ENCODE results near the gene METTL25. TPM values are rescaled to one million over a fixed set of nuclear protein-coding genes. Genes with fewer than 3 reads are reported as not detected.

The METTL25 gene
- total RNA-seq, 1 donor from 2014 or later = 8.9 TPM

GRCh38 chr12:82400819-82401218 is 42.5 kb downstream of the METTL25 start:
- Mint-ChIP-seq H3K36me3 (ENCODE audit: low read depth) (peaks cover 3% of the 10 kb centered on the region), H3K9me3 (ENCODE audit: low read depth) (no peaks in the 10 kb centered on the region), H3K27me3 (ENCODE audit: low read depth) (no peaks in the 10 kb centered on the region), H3K4me1 (ENCODE audit: low read depth) (no peaks in the 10 kb centered on the region), H3K27ac (ENCODE audit: unreplicated experiment) (no peak overlapping the region), H3K4me3 (ENCODE audit: unreplicated experiment) (no peak overlapping the region)
- DNase-seq (ENCODE audit: low spot score) = no peak
- TF ChIP-seq CTCF (IDR thresholded peaks at IDR 0.05) = no peak

GRCh38 chr12:82406651-82407050 is 48.3 kb downstream of the METTL25 start:
- Mint-ChIP-seq H3K9me3 (ENCODE audit: low read depth) (no peaks in the 10 kb centered on the region), H3K27me3 (ENCODE audit: low read depth) (no peaks in the 10 kb centered on the region), H3K27ac (ENCODE audit: unreplicated experiment) (no peak overlapping the region), H3K4me1 (ENCODE audit: low read depth) (peaks cover 4% of the 10 kb centered on the region), H3K36me3 (ENCODE audit: low read depth) (peaks cover 2% of the 10 kb centered on the region), H3K4me3 (ENCODE audit: unreplicated experiment) (no peak overlapping the region)
- DNase-seq (ENCODE audit: low spot score) = no peak
- no peak for TF ChIP-seq CTCF (IDR thresholded peaks at IDR 0.05)

- H3K27me3 Mint-ChIP-seq (ENCODE audit: low read depth) = no peaks in the 10 kb centered on the region
- peaks cover 2% of the 10 kb centered on the region for H3K36me3 Mint-ChIP-seq (ENCODE audit: low read depth)
- H3K4me1 Mint-ChIP-seq (ENCODE audit: low read depth) = peaks cover 4% of the 10 kb centered on the region
- no peak for DNase-seq (ENCODE audit: low spot score)
- H3K9me3 Mint-ChIP-seq (ENCODE audit: low read depth) = no peaks in the 10 kb centered on the region
- H3K4me3 Mint-ChIP-seq (ENCODE audit: unreplicated experiment) = no peak overlapping the region
- no peak for TF ChIP-seq CTCF (IDR thresholded peaks at IDR 0.05)
- H3K27ac Mint-ChIP-seq (ENCODE audit: unreplicated experiment) = no peak overlapping the region
Measured at GRCh38 chr12:82407481-82407880, 49.2 kb downstream of the METTL25 start.

GRCh38 chr12:82408844-82409243 is 50.5 kb downstream of the METTL25 start:
- Mint-ChIP-seq H3K4me3 (ENCODE audit: unreplicated experiment) (no peak overlapping the region), H3K27ac (ENCODE audit: unreplicated experiment) (no peak overlapping the region), H3K4me1 (ENCODE audit: low read depth) (peaks cover 4% of the 10 kb centered on the region), H3K36me3 (ENCODE audit: low read depth) (peaks cover 2% of the 10 kb centered on the region), H3K27me3 (ENCODE audit: low read depth) (no peaks in the 10 kb centered on the region), H3K9me3 (ENCODE audit: low read depth) (no peaks in the 10 kb centered on the region)
- TF ChIP-seq CTCF (IDR thresholded peaks at IDR 0.05) = no peak
- no peak for DNase-seq (ENCODE audit: low spot score)

GRCh38 chr12:82411546-82412230 is 53.4 kb downstream of the METTL25 start:
- no peaks in the 10 kb centered on the region for H3K9me3 Mint-ChIP-seq (ENCODE audit: low read depth)

More at GRCh38 chr12:82411546-82412230, 53.4 kb downstream of the METTL25 start:
- H3K4me1 Mint-ChIP-seq (ENCODE audit: low read depth) = peaks cover 4% of the 10 kb centered on the region
- H3K36me3 Mint-ChIP-seq (ENCODE audit: low read depth) = no peaks in the 10 kb centered on the region
- no peak for DNase-seq (ENCODE audit: low spot score)
- no peak overlapping the region for H3K27ac Mint-ChIP-seq (ENCODE audit: unreplicated experiment)
- no peak for TF ChIP-seq CTCF (IDR thresholded peaks at IDR 0.05)
- H3K4me3 Mint-ChIP-seq (ENCODE audit: unreplicated experiment) = no peak overlapping the region
- H3K27me3 Mint-ChIP-seq (ENCODE audit: low read depth) = no peaks in the 10 kb centered on the region

All from chondrocyte (in vitro differentiated cells).